K562 (cell line): ENCODE data around the gene FBXO44. TPM values are rescaled to one million over a fixed set of nuclear protein-coding genes. Genes with fewer than 3 reads are reported as not detected.

ENCODE experiments used
- ATAC-seq: fragments of 200-7000 bp; cut with Tn5 transposase; 3 replicates; pipeline ENCODE4 v1.9.1; 2020; ENCODE audit warnings: moderate library complexity
- BruUV-seq: library from RNA; stranded (reverse); fragments of 400-500 nt; replicated peaks from 2 replicates; lab custom pipeline; 2021; lab: Mats Ljungman, UMichigan
- CTCF ChIA-PET: fragments of 300-600 bp; formaldehyde crosslinking; extraction: SDS; loops from one replicate; lab custom pipeline; 2021; ENCODE audit warnings: low intra/inter-chr PET ratio; lab: Yijun Ruan, JAX
- POLR2A ChIA-PET: fragments of 300-600, 350-650 bp; sonication (Branson Sonifier 250); formaldehyde crosslinking; extraction: SDS; loops from one replicate; lab custom pipeline; 2021; ENCODE audit warnings: antibody characterized with exemption, inconsistent platforms; lab: Yijun Ruan, JAX
- DNase-seq, 4 experiments: peaks; one replicate each; pipeline versions ENCODE4 v3.0.0 to v3.0.0-alpha.2; 2011 to 2018; ENCODE audit warnings: low spot score in 3 of 4, mixed read lengths in 3 of 4; ENCODE audit errors: extremely low read depth in 1 of 4
- FAIRE-seq: peaks from 2 replicates; lab custom pipeline; 2011; peaks lifted over from hg19 to GRCh38; lab: Jason Lieb, UNC
- H2AFZ ChIP-seq: 2 replicates; pipeline ENCODE4 v1.6.0; 2011; ENCODE audit warnings: low read depth, low read length, control low read depth, inconsistent platforms
- H3K27ac ChIP-seq: fragments of 200-600 bp; 3 replicates; pipeline ENCODE4 v1.8.0; 2011; ENCODE audit warnings: low read depth, mild to moderate bottlenecking, control low read depth, inconsistent platforms, low read length, moderate library complexity, mixed read lengths; ENCODE audit errors: extremely low read depth
- H3K27me3 ChIP-seq, 2 experiments: fragments of 300-600 bp in 1 of 2; 2 replicates in 1 of 2; 3 replicates in 1 of 2; pipeline versions ENCODE4 v1.6.0 to v1.8.0; 2011; ENCODE audit warnings: inconsistent platforms in 2 of 2, low read length in 2 of 2, mild to moderate bottlenecking in 1 of 2, mixed read lengths in 1 of 2, moderate library complexity in 1 of 2; ENCODE audit not compliant: control insufficient read depth in 2 of 2, insufficient read depth in 2 of 2
- H3K36me3 ChIP-seq: fragments of 300-600 bp; 3 replicates; pipeline ENCODE4 v1.8.0; 2011; ENCODE audit warnings: mild to moderate bottlenecking, low read length, inconsistent platforms; ENCODE audit not compliant: control insufficient read depth, insufficient read depth
- H3K4me1 ChIP-seq, 2 experiments: fragments of 200-600 bp in 1 of 2; replicated peaks in 1 of 2; 2 replicates in 1 of 2; 3 replicates in 1 of 2; pipeline versions ENCODE4 v1.5.1 to v1.8.0; 2011; ENCODE audit warnings: inconsistent platforms in 2 of 2, low read length in 2 of 2, mild to moderate bottlenecking in 1 of 2, mixed read lengths in 1 of 2, moderate library complexity in 1 of 2; ENCODE audit not compliant: control insufficient read depth in 2 of 2, insufficient read depth in 2 of 2
- H3K4me2 ChIP-seq: 2 replicates; pipeline ENCODE4 v1.6.1; 2011; ENCODE audit warnings: low read length, control low read depth, inconsistent platforms, mixed read lengths; ENCODE audit not compliant: insufficient read depth
- H3K4me3 ChIP-seq: fragments of 200-600 bp; sonication (generic), shearing (Covaris generic); 2 replicates; pipeline ENCODE4 v1.5.1; 2016; ENCODE audit warnings: control low read depth, inconsistent platforms
- H3K79me2 ChIP-seq: fragments of 200-600 bp; 3 replicates; pipeline ENCODE4 v1.8.0; 2011; ENCODE audit warnings: low read length, inconsistent platforms; ENCODE audit not compliant: control insufficient read depth, insufficient read depth
- H3K9ac ChIP-seq, 2 experiments: 2 replicates each; pipeline versions ENCODE4 v1.6.0 to v1.6.1; 2011; ENCODE audit warnings: low read depth in 2 of 2, low read length in 2 of 2, control low read depth in 1 of 2, inconsistent platforms in 1 of 2, mild to moderate bottlenecking in 1 of 2, mixed read lengths in 1 of 2; ENCODE audit not compliant: insufficient read depth in 1 of 2
- H3K9me1 ChIP-seq: one replicate; pipeline ENCODE4 v1.6.0; 2011; ENCODE audit warnings: inconsistent platforms, mild to moderate bottlenecking, low read length, moderate library complexity; ENCODE audit not compliant: control insufficient read depth, insufficient read depth
- H3K9me3 ChIP-seq: replicated peaks from 2 replicates; pipeline ENCODE4 v1.5.1; 2011; ENCODE audit warnings: low read depth, low read length, inconsistent platforms; ENCODE audit not compliant: control insufficient read depth, insufficient read depth
- H4K20me1 ChIP-seq: replicated peaks from 2 replicates; pipeline ENCODE4 v1.6.1; 2011; ENCODE audit warnings: low read length, inconsistent platforms, mixed read lengths; ENCODE audit not compliant: control insufficient read depth, insufficient read depth
- CREM ChIP-seq: IDR thresholded peaks from 2 replicates; pipeline ENCODE4 v1.6.1; 2014; ENCODE audit warnings: antibody characterized with exemption, low read depth
- EP300 ChIP-seq: IDR thresholded peaks from 2 replicates; pipeline ENCODE4 v1.6.1; 2012; ENCODE audit warnings: low read length, improper control_type of control experiment
- HMG20A ChIP-seq: fragments of 450-650 bp; formaldehyde crosslinking; conservative IDR thresholded peaks from 2 replicates; pipeline ENCODE4 v1.4.0; 2020; ENCODE audit warnings: mild to moderate bottlenecking, mixed read lengths
- WGBS: fragments of 100-300 bp; shearing (Covaris generic); methylation state at CpG from one replicate; pipeline ENCODE4 v1.1.6; 2016; ENCODE audit warnings: low coverage, mixed read lengths; ENCODE audit not compliant: insufficient coverage; ENCODE audit errors: missing lambda C conversion rate; 5-methylcytosine and 5-hydroxymethylcytosine counted together
- in situ Hi-C: fragments of 300-500 bp; cut with MboI; formaldehyde crosslinking; loops from 4 replicates; pipeline ENCODE4 v1.15.0; 2018; ENCODE audit warnings: inconsistent platforms, mixed read lengths
- intact Hi-C: fragments of 100-400 bp; cut with micrococcal nuclease; formaldehyde crosslinking; loops from 2 replicates; pipeline ENCODE4 v1.14.2; 2022
- polyA plus RNA-seq, 8 experiments: library from polyadenylated mRNA; depleted of rRNA in 4 of 8; stranded (reverse) in 5 of 8; unstranded in 3 of 8; fragments of >200 nt; fragmentation: Nextera tagmentation in 2 of 8; fragmentation: Illumina TruSeq in 1 of 8; extraction: Ambion mirVana in 2 of 8; extraction: Trizol in 1 of 8; gene quantifications; 2 replicates each; pipeline versions ENCODE4 v1.2.1 to v1.2.3, GENCODE V29; 2011 to 2014; ENCODE audit warnings: inconsistent platforms in 1 of 8, missing spikeins in 1 of 8
- total RNA-seq, 7 experiments: library from RNA; depleted of rRNA in 6 of 7; stranded (reverse); fragments of >200 nt in 6 of 7; fragmentation: Illumina TruSeq in 2 of 7; extraction: Trizol in 2 of 7; gene quantifications; 2 replicates each; pipeline versions ENCODE4 v1.2.1 to v1.2.3, GENCODE V29; 2011 to 2021; ENCODE audit warnings: low replicate concordance in 1 of 7
- TF ChIP-seq, protein P1 (sequence below): fragments of 250-450 bp; sonication (Bioruptor Pico); IDR thresholded peaks from 2 replicates; pipeline ENCODE4 v1.5.0; 2021; ENCODE audit warnings: mild to moderate bottlenecking, moderate library complexity

Gene FBXO44
- total and polyA plus RNA-seq, 9 of the 15 experiments (the other 6 are each of a cell fraction or from before 2014, with no cell fraction given), result 0.69 to 20.9 (median 6.7) TPM

DNA sequence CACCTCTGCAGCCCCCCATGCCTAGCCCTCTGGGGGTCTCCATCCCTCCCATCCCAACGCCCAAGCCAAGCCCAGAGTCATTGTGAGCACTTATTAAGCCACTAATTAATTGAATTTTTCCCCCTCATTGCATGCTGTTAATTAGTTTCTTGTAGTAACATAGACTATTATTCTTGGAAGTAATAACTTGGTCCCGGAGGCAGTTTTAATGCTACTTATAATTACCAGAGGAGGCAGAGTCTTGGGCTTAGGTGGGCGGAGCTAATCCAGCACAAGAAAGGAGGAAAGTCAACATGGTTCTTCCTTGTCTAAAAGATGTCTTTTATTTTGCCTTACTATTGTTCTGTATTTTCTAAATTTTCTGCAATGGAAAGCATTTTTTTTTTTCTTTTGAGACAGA lies 28.1 kb upstream of the FBXO44 start:
- Histone ChIP-seq H3K9ac (no peak overlapping the region), H3K79me2 (no peaks in the 10 kb centered on the region), H3K9me1 (peaks cover 3% of the 10 kb centered on the region)
- DNase-seq, result no peak
- TF ChIP-seq CREM (no peak), HMG20A (CRISPR knock-in tag) (no peak), EP300 (no peak)
- TF ChIP-seq, protein P1, sequence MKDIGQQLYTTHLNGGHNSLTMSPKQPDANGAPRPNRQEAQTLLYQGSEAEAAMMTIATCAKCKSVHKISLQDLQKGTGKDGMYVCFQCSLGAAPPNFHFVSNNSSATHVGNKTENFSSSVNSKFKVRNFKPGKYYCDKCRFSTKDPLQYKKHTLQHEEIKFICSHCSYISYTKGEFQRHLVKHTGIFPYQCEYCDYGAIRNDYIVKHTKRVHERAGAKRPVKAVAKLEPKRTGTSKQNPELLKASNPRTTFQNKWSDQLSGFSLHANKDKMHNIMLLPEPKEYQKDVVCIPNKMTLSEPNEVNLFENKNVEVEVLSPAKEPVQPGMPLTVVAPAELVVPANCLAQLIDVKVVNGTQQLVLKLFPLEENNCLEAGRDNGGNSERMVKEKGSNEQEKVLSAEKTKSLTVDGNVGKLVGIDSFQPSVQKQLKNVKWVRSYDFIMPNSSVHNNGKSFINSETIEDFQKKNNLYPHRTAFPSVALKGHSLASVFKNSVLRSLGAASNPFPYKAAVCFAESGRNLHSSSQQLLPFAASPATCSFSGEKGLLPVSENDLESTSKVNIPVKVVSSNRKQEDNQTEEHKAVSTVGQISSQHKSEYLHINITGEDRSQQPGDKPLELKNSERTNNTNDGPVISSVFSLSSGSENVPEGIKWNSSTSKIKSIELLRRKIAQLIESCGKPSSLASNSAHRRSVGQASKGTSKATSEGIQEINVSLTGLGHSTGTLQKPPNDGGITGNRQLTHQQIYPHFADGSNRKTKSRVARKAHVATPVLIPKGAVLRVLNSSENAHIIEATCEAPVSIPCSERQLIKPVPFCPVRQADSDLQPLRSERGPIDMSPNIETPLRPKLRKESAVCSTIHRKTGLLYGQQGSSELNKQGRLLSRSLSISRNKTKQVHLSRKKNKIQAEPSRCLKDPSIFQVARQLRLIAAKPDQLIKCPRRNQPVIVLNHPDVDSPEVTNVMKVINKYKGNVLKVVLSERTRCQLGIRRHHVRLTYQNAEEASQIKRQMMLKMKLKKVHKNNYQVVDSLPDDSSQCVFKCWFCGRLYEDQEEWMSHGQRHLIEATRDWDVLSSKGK, result no peak
- TF ChIP-seq, all 486 proteins: peak for 0
- H2AFZ ChIP-seq, result no peak overlapping the region
- ATAC-seq (no peak), FAIRE-seq (no peak)
- no peaks in the 10 kb centered on the region for H3K4me1 ChIP-seq
- no peak overlapping the region for H3K4me3 ChIP-seq
- in situ Hi-C loops, result no loop called here
- BruUV-seq, result no TSS peak
- H3K9me3 ChIP-seq, result no peaks in the 10 kb centered on the region
- H3K4me2 ChIP-seq, result no peak overlapping the region
- H3K27me3 ChIP-seq, result peaks cover 46 to 78% of the 10 kb centered on the region in 2 experiments
- H4K20me1 ChIP-seq, result no peaks in the 10 kb centered on the region; the same call in none of the 2 replicates
- intact Hi-C loops, result no loop called here
- POLR2A ChIA-PET, result interaction anchor here (0.8 kb wide), 1 partner anchor 311 kb away, joined by 3 read pairs; no protein-coding TSS in a partner anchor
- H3K36me3 ChIP-seq, result no peaks in the 10 kb centered on the region
- H3K27ac ChIP-seq, result no peak overlapping the region
- CTCF ChIA-PET, result no interaction called here
- WGBS, result 4% methylated on average over 3 of the region's 3 CpGs
